ENCODE measurements around the gene OBSCN.

The OBSCN gene

DNA sequence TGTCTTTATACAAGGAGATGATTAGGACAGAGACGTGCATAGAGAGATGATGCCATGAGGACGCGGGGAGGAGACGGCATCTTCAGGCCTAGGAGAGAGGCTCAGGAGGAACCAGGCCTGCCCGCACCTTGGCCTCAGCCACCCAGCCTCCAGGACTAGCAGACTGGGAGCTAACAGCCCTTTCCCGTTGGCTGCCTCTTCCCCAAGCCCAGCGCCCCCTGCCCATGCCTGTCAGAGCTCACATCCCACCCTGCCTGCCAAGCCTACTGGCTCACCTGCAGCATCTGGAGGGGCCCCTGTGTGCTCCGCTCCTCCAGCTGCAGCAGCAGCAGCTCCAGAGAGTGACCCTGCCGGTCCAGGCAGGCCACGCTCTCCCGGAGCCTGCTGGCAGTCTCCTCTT, 202.8 kb downstream of the OBSCN start:
- no peak for DNase-seq

DNA sequence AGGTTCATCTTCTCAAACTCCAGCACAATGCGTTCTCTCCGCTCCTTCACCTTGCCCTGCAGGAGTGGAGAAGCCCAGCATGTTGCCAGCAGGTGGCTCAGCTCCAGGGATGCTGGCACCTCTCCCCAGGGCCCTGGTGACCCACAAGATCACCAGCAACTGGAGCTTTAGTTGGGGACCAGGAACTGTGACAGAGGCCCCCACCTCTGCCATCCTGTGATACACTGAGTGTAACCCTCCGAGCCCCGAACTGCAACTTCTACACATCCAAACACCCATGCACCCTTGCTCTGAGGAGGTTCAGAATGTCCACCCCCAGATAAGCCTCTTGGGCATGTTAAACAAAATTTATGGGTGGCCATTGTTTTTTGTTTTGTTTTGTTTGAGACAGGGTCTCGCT, 203.3 kb downstream of the OBSCN start:
- no peak for DNase-seq

DNA sequence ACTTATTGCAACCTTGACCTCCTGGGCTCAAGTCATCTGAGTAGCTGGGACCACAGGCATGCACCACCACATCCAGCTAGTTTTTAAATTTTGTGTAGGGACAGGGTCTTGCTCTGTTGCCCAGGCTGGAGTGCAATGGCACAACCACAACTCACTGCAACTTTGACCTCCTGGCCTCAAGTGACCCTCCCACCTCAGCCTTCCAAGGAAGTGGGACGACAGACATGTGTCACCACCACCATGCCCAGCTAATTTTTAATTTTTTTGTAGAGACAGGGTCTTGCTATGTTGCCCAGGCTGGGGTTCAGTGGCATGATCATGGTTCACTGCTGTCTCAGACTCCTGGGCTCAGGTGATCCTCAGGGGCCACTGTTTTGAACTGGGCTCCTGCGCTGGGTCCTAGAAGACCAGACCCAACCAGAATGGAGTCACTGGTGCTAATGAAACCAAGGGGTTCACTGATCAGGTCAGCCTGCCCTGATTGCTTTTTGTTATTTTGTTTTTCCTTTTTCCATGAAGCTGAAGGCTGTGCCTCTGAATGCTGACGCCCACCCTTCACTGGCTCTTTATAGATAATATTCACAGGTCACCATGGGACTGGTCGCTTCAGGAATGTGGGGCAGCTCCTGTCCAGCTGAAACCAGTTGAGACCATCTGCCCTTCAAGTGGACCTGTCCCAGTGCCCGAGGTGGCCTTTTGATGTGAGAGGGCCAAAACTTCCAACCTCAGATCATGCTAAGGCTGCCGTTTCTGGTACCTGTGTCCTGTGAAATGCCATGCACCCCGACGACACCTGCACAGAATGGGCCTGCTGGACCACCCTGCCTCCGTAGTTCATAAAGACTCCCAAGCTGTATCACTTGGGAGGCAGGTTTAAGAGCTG, 203.9 kb downstream of the OBSCN start:
- DNase-seq, result no peak

DNA sequence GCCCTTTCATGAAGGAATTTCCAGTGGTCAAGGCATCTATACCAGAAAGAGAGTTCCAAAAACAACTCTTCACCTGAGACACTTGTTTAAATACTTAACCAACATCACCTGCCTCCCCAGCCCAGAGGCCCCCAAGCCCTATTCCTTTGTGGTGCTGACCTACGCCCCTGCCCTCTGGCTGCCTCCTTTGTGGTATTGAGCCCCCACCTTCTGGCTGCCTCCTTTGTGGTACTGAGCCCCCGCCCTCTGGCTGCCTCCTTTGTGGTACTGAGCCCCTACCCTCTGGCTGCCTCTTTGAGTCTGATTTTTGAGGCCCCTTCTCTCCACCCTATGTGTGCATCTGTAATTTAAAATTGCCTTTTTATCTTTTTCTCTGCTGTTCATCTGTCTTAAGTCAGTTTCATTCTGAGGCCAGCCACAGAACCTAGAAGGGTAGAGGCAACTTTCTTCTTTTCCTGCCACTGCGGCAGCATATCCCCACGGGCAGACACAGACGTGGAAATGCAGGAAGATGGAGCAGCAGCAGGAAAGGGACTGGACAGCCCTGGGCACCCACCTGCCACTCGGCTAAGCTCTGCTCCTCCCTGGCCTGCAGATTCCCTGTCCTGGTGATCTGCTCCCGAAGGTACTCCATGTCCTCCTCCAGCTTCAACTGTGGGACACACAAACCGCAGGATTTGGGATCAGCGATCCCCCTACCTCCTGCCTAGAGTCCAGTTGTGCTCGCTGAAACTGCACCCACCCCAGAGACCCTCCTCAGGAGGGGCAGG, 205.6 kb downstream of the OBSCN start:
- no peak for DNase-seq

DNA sequence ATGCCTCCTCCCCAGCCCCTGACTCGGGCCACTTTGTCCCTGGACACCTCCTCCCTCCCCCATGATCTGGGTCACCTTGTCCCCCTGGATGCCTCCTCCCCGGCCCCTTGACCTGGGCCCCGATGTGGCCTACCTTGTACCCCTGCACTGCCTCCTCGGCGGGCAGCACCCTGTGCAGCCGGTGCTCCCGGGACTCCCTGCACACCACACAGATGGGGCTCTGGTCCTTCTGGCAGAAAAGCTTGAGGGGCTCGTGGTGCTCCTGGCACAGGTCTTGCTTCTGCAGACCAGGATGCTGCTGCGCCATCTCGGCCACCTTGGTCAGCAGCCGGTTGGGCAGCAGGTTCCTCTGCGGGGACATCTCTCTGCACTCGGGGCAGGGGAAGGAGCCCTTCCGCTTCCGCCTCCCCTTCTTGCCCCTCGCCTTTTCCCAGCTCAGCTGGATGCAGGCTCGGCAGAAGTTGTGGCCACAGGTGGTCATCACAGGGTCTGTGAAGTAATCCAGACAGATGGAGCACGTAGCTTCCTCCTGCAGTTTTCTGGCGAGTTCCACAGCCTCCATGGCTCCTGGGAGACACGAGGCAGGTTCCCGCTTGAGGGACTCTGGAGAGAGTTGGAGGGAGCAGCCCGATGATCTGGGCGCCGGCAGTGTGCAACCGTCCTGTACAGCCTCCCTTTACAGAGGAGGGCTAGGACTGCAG, 206.8 kb downstream of the OBSCN start:
- DNase-seq, result no peak

DNA sequence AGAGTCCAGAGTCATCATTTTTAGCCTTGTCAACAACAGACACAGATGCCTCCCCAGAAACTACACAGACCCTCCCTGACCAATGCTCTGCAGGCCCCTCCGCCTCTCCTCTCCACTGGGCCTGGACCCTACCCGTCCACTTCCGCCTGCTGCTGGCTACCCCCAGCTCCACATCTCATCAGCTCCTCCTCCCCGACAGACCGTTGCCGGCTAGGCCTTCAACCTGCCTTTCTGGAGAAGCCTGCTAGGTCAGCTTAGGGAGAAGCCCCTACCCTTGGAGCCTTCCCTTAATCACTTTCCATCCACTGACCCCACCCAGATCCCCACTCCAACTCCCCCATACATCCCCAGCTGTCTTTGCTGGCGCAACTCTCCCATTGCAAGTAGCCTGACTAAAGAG, 207.4 kb downstream of the OBSCN start:
- DNase-seq, result no peak

DNA sequence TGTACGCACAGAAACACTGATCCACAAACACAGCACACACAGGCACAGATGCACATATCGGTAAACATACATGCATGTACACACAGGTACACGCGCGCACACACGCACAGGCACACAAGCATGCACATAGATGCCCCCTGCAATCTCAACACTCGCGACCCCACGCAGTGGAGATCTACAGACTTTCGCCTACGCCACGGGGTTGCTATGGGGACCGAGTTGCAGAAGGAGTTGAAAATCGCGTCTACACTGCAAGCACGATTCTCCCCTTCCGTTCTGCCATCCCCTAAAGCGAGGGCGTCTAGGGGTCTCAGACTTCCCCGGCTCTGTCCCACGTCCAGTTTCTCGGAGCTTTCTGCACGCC, 208.0 kb downstream of the OBSCN start:
- no peak for DNase-seq

DNA sequence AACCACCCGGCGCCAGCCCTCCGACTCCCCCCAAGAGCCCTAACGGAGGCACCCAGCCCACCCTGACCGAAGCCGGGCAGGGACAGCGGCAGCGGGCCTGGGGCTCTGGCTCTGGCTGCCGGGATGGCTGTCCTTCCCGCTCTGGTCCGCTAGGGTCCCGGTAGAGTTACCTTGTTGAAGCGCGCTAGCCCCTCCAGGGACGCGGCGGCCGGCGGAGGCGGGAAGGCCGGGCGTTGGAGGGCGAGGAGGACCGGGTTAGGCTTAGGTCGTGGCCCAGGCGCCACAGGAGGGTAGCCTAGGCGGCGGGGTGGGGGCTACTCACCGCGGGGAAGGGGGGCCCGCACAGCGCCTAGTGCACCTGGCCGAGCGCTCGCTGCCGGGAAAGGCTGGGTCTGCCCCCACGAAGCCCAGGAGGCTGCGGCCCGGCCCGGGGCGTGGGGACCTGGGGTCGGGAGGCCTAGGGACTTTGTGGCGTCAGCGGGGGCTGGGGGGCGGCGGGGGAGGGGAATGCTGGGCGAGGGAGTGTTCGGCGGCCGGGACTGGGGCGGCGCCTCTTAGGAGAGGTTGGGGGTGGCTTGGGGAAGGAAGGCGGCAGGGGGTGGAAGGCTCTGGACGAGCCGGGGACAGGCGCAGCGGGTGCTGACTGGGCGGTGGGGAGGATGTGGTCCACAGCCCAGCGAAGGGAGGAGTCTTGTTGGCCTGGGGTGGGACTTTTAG, 208.5 kb downstream of the OBSCN start, which contains the start of gene TRIM17:
Gene TRIM17 (minus strand): TSS at position 645 of the 717 bp plus-strand sequence. CDS start 1,789 bp downstream, outside the sequence.
- DNase-seq, result peak; percentile 65

DNA sequence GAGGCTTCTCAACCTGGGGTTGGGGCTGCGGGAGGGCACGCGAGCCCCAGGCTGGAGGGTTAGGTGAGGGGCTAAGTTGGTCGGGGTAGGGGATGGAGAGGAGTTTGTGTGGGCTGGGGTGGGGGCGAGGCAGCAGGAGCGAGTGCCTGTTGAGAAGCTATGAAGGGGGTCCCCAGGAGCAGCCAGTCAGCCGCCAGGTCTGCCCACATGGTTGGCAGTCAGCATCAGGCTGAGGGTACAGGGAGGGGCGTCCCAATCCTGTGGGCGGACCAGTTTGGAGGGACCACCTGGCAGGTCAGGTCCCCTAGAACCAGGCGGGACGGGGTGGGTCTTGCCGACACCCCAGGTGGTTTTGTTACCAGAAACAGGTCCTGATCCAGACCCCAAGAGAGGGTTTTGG, 209.2 kb downstream of the OBSCN start:
- DNase-seq, result no peak

DNA sequence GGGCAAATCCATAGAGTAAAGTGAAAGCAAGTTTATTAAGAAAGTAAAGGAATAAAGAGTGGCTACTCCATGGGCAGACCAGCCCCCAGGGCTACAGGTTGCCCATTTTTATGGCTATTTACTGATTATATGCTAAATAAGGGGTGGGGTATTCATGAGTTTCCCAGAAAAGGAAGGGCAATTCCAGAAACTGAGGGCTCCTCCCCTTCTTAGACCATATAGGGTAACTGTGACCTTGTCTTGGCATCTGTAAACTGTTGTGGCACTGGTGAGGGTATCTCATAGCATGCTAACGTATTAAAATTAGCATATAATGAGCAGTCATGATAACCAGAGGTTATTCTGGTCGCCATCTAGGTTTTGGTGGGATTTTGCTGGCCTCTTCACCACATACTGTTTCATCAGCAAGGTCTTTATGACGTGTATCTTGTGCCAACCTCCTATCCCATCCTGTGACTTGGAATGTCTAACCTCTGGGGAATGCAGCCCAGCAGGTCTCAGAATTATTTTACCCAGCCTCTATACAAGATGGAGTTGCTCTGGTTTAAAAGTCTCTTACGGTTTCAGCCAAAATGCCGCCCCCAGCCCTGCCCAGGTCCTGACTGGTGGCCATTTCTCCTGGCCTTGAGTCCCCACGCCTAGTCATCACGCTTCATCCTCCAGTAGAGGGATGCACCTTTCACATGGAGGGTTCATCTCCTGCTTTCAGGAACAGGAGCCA, 209.8 kb downstream of the OBSCN start:
- DNase-seq, result peak; percentile 94

DNA sequence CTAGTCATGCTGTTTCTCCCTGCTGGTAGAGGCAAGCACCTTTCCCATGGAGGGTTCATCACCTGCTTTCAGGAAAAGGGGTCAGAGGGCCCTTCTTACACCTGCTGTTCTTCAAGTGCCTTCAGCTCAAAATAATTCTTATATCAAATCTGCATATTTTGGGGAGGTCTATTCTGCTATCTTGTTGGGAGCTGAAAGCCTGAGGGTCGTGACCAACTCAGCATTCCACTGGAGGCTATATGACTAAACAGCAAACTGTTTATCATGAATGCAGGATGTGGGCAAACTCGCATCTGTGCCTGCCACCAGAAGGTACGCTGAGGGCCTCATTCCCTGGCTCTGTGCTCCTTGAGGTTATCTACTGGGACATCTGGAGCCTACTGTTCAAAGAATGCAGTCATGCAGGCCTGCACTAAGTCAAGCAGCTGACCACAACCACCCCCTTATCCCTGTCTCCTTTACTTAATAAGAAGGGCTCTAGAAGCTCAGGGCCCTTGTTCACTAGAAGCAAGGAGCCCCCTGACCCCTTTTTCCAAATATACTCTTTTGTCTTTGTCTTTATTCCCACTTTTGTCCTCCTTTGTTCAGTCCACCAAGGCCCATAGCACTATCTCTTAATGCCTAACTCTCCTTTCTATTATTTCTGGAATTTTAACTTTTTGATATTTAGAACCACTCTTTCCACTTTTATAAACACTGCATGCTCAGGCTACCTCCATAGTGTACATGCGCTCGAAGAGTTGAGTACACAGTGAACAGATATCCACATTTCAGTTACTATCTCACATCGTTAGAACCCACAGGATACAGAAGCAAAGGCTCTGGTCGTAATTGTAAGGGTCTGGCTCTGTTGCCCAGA, 213.4 kb downstream of the OBSCN start:
- peak; percentile 95 for DNase-seq

DNA sequence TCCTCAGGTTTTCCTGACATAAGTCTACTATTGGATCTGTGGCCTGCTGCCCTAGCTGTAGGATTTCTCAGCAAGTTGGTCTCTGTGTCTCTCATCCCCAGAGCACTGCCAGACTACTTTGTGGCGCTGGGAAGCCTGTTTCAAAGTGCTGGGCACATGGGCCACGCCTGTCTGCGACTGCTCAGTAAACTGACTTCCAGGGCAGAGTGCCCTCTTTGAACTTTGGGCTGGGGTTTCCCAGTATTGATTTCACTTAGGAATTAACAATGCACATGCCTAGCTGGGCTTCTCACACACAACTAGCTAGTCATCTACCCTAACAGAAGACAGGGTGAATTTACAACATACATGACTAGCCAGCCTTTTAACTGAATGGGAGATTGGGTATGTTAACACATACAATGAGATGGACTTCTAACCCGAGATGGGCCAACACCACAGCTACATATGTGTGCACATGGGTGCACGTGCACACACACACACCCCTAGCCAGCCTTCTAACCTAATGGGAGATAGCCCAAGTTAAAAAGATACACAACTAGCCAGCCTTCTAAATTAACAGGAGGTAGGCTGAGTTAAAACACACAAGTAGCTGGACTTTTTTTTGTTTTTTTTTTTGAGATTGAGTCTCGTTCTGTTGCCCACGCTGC, 215.7 kb downstream of the OBSCN start:
- DNase-seq, result peak; percentile 36

DNA sequence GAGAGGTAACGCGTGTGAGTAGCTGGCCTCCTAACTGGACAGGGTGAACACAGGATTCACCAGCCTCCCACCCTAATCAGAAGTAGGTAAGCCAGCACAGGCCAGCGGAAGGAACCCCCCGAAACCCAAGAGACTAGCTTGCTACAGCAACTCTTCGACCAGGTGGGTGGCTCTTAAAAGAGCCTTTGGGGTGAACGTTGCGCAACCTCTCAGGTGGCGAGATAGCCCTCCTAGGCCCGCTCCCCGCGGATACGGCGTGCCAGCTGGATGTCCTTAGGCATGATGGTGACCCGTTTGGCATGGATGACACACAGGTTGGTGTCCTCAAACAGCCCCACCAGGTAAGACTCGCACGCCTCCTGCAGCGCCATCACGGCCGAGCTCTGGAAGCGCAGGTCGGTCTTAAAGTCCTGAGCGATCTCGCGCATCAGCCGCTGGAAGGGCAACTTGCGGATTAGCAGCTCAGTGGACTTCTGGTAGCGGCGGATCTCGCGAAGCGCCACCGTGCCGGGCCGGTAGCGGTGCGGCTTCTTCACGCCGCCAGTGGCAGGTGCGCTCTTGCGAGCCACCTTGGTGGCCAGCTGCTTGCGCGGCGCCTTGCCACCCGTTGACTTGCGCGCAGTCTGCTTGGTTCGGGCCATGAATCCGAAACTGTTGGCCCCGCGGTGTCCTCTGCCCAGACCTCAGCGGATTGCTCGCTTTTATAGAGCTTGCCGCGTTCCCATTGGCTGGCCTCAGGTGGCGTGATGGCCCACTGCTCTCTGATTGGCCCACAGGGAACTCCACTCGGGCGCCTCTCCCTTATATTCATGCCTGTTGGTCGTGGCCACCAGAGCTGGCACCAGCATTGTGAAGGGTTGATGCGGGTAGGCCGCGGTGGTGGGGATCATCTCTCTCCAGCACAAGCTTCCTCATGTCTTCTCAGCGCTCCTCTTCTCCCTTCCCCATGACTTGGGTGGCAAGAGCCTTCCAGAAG, 217.1 kb downstream of the OBSCN start:
- DNase-seq, result no peak

DNA sequence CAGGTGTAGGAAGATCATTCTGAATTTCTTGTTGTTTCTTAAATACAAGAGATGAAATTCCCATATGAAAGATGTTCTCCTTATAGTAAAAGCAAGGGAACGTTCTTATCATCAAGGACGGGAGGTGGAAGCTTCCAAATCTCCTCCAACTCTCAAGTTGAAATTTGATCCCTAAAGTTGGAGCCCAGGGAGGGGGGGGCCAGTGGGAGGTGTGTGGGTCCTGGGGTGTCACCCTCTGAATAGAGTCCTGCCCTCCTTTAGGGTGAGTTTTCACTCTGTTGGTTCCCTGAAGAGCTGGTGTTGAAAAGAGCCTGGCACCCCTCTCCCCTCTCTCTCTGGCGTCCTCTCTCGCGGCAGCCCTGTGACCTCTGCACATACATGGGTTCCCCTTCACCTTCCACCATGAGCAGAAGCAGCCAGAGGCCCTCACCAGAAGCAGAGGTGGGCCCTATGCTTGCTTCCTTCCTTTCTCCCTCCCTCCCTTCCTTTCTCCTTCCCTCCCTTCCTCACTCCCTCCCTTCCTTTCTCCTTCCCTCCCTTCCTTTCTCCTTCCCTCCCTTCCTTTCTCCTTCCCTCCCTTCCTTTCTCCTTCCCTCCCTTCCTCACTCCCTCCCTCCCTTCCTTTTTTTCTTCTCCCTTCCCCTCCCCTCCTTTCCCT, 218.8 kb downstream of the OBSCN start:
- no peak for DNase-seq

DNA sequence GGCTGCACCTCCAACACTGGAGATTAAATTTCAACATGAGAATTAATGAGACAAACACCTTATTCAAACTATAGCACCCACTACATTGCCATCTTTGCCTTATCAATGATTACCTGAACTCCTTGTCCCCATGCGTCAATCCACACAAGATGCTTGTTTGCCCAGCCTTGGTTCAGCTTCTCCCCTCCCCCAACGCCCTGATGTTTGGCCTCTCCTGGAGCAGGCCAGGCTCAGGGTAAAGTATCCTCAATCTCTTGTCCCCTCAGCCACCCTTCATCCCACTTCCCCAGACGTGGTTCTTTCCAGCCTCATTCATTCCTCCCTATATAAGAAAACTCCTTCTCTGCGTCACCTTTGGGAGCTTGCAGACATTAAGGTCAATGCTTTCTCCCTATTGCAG, 220.6 kb downstream of the OBSCN start:
- no peak for DNase-seq

Measured in hematopoietic multipotent progenitor cell treated with erythropoietin and hydrocortisone succinate and interleukin-3 and kit ligand, for 8 days (in vitro differentiated cells).